SJSA1 (cell line): ENCODE data around the gene VMP1. TPM values are rescaled to one million over a fixed set of nuclear protein-coding genes. Genes with fewer than 3 reads are reported as not detected.
"Not testable (repeated sequence)": the region's sequence is repeated elsewhere in the genome, so short reads cannot be mapped to it uniquely, and the experiment has no call there.

Source experiments
- DNase-seq, 2 experiments: peaks; one replicate each; pipeline ENCODE4 v3.0.0-alpha.2; 2015 to 2020; ENCODE audit warnings: low spot score in 2 of 2, low read depth in 1 of 2
- H3K27ac ChIP-seq: fragments of 250-450 bp; sonication (Bioruptor Pico); 2 replicates; pipeline ENCODE4 v1.5.1; 2020; ENCODE audit warnings: mild to moderate bottlenecking, moderate library complexity
- H3K27me3 ChIP-seq: fragments of 250-450 bp; sonication (Bioruptor Pico); replicated peaks from 2 replicates; pipeline ENCODE4 v1.5.1; 2020; ENCODE audit warnings: mild to moderate bottlenecking, moderate library complexity
- H3K36me3 ChIP-seq: fragments of 250-450 bp; sonication (Bioruptor Pico); 2 replicates; pipeline ENCODE4 v1.5.1; 2020; ENCODE audit warnings: mild to moderate bottlenecking
- H3K4me1 ChIP-seq: fragments of 250-450 bp; sonication (Bioruptor Pico); replicated peaks from 2 replicates; pipeline ENCODE4 v1.6.1; 2021; ENCODE audit warnings: mild to moderate bottlenecking
- H3K4me3 ChIP-seq: fragments of 250-450 bp; sonication (Bioruptor Pico); 2 replicates; pipeline ENCODE4 v1.5.1; 2020; ENCODE audit warnings: mild to moderate bottlenecking
- H3K9me3 ChIP-seq: fragments of 250-450 bp; sonication (Bioruptor Pico); replicated peaks from 2 replicates; pipeline ENCODE4 v1.5.1; 2020; ENCODE audit warnings: mild to moderate bottlenecking
- total RNA-seq: library from RNA; depleted of rRNA; stranded (reverse); fragments of >200 nt; shearing (Covaris generic); gene quantifications from 2 replicates; pipeline ENCODE4 v1.2.3, GENCODE V29; 2014

Gene VMP1
- total RNA-seq, 1 experiment from 2014 or later, result 228 TPM

DNA sequence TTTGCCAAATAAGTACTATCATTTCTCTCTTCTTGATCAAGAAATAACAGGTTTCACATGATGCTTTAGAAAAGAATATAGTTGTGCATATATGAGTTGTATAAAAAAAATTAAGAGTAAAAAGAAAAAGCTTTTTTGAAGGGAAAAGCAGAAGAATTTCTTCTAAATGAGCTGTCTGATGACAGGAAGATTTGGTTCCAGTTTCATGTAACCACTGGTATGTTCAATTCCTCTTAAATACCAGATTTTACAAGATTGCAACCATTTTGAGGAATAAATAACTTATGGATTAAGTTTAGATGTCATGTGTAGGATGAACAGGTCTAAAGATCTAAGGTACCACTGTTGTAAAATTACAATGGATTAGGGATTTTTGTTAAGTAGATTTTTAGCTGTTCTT lies 45.0 kb downstream of the VMP1 start:
- peaks cover 7% of the 10 kb centered on the region for H3K36me3 ChIP-seq
- H3K27me3 ChIP-seq, result no peaks in the 10 kb centered on the region
- no peak overlapping the region for H3K4me3 ChIP-seq
- H3K27ac ChIP-seq, result no peak overlapping the region
- no peaks in the 10 kb centered on the region for H3K9me3 ChIP-seq
- DNase-seq, result no peak
- peaks cover 33% of the 10 kb centered on the region for H3K4me1 ChIP-seq

DNA sequence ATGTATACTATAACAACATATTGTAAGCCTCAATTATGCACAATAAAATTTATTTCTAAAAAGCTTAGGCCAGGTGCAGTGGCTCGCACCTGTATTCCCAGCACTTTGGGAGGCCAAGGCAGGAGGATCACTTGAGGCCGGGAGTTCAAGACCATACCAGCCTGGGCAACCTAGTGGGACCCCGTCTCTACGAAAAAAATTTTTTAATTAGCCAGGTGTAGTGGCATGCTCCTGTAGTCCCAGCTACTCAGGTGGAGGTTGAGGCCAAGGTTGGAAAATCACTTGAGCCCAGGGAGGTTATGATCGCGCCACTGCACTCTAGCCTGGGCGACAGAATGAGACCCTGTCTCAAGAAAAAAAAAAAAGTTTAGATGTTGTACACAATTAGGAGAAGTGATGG lies 45.5 kb downstream of the VMP1 start:
- no peaks in the 10 kb centered on the region for H3K9me3 ChIP-seq
- H3K27ac ChIP-seq, result no peak overlapping the region
- peaks cover 7% of the 10 kb centered on the region for H3K36me3 ChIP-seq
- H3K27me3 ChIP-seq, result no peaks in the 10 kb centered on the region
- no peak for DNase-seq
- peaks cover 34% of the 10 kb centered on the region for H3K4me1 ChIP-seq
- H3K4me3 ChIP-seq, result no peak overlapping the region

DNA sequence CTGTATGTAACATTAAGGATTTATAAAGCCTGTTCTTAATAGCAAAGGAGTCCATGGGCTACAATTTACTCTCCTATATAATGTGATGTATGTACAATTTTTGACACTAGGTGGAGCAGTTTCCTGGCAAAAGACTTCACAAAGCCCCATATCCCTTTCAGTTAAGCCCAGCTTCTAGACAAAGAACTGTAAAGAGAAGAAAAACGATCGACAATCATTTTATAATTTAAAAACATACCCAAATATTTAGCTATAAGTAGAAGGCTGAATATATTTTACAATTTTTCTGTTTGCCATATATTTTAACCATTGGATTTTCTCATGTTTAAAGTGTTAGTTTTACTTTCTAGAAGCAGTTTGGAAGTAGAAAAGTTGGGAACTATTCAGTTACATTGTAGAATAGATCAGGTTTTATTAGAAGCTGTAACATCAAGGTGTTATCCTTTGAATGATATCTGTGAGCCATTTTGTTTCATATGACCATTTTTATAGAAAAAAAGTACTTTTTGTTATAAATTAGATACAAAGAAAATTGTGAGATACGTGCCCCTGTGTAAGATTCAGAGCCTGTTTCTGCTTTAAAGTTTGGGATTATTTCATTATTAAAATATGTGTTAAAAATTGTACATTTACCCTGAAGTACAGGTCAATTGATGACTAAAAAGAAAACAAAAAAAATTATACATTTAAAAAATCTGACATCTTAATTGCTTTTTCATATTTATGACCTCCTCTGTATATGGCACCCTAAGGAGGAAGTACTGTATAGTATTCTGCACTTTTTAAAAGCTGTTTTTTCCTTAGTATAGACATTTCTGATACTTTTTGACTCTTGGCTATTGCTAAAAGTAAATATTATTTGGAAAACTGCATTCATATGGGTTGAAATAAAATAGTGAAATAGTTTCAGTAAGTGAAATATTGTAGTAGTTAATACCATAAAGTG lies 46.3 kb downstream of the VMP1 start:
- peak in 1 of 2 experiments; percentile 91 for DNase-seq
- Histone ChIP-seq H3K9me3 (no peaks in the 10 kb centered on the region), H3K4me1 (peaks cover 34% of the 10 kb centered on the region), H3K36me3 (peaks cover 10% of the 10 kb centered on the region), H3K27ac (peak overlapping the region; percentile 94), H3K27me3 (no peaks in the 10 kb centered on the region), H3K4me3 (no peak overlapping the region)

DNA sequence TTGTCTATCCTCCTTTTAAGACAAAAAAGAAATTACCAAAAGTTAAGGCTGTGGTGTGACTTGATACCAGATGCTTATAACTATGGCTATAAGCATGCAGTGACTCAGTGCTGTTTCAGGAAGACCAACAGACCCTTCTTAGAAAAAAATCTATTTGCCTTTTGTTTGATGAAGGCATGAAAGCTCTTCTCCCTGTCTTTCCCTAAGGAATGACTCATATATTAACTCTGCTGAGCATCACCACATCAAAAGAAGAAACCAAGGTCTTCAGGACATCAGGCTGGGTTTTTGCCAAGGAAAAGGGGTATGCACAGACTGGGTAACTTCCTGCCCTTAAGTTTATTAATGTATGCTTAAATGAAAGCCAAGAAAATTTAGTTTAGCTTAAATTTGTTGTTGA lies 47.1 kb downstream of the VMP1 start:
- peaks cover 34% of the 10 kb centered on the region for H3K4me1 ChIP-seq
- no peak overlapping the region for H3K4me3 ChIP-seq
- peaks cover 9% of the 10 kb centered on the region for H3K36me3 ChIP-seq
- H3K27me3 ChIP-seq, result no peaks in the 10 kb centered on the region
- peak overlapping the region; percentile 94 for H3K27ac ChIP-seq
- peak; percentile 90 to 97 for DNase-seq
- no peaks in the 10 kb centered on the region for H3K9me3 ChIP-seq

DNA sequence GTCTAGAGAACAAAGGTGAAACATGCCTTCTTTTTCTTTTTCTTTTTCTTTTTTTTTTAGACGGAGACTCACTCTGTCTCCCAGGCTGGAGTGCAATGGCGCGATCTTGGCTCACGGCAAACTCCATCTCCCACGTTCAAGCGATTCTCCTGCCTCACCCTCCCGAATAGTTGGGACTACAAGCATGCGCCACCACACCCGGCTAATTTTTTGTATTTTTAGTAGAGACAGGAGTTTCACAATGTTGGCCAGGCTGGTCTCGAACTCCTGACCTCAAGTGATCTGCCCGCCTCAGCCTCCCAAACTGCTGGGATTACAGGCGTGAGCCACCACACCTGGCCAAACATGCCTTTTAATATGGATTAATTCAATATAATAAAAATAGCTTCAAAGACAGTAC lies 47.6 kb downstream of the VMP1 start:
- H3K9me3 ChIP-seq, DNase-seq, H3K36me3 ChIP-seq, H3K4me3 ChIP-seq, H3K27me3 ChIP-seq: not testable (repeated sequence)
- Histone ChIP-seq H3K27ac (peak overlapping the region; percentile 94), H3K4me1 (peaks cover 34% of the 10 kb centered on the region)

DNA sequence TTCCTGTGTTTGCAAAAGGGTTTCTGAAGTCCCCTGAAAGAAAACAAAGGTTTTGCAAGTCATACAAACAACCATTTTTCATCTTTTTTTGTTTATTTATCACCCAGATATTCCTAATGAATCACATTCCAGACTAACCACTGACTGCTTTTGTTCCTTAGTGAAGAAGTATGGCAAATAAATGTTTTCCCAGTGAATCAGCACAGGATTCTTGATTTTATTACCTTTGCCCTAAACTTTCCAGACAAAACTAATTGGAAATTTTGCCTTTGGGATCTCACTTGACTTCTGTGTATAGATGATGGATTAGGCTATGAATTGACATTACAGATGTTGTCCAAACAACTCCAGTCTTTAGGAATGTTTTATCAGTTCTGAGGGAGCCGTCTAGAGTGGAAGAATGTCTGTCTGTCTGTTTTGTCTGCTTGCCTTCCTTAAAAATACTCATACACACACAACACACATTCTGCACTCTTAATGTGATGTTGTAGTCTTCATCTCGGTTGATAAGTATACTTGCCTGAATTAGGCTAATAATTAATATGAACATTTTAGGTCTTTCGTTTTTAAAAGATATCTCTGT lies 48.9 kb downstream of the VMP1 start:
- peak overlapping the region; percentile 94 for H3K27ac ChIP-seq
- no peaks in the 10 kb centered on the region for H3K27me3 ChIP-seq
- peak in 1 of 2 experiments; percentile 99 for DNase-seq
- no peak overlapping the region for H3K4me3 ChIP-seq
- H3K36me3 ChIP-seq, result peaks cover 7% of the 10 kb centered on the region
- H3K9me3 ChIP-seq, result no peaks in the 10 kb centered on the region
- peaks cover 41% of the 10 kb centered on the region for H3K4me1 ChIP-seq

DNA sequence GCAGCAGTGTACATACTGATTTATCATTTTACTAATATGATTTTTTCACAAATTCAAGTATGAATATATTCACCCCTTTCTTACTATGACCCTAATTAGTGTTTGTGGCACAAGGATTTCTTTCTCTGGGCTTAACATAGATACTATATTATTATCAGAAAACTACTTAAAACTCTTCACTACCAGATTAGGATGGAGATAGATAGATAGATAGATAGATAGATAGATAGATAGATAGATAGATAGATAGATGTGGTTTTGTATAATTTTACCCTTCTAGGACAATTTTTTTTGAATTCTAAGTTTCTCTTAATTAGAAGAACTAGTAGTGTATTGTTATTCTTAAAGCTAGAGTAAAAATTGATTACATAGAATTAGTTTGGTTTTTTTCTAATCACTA lies 49.6 kb downstream of the VMP1 start:
- H3K4me3 ChIP-seq, result no peak overlapping the region
- no peaks in the 10 kb centered on the region for H3K9me3 ChIP-seq
- no peak for DNase-seq
- peaks cover 48% of the 10 kb centered on the region for H3K4me1 ChIP-seq
- peak overlapping the region; percentile 94 for H3K27ac ChIP-seq
- H3K36me3 ChIP-seq, result peaks cover 7% of the 10 kb centered on the region
- H3K27me3 ChIP-seq, result no peaks in the 10 kb centered on the region

DNA sequence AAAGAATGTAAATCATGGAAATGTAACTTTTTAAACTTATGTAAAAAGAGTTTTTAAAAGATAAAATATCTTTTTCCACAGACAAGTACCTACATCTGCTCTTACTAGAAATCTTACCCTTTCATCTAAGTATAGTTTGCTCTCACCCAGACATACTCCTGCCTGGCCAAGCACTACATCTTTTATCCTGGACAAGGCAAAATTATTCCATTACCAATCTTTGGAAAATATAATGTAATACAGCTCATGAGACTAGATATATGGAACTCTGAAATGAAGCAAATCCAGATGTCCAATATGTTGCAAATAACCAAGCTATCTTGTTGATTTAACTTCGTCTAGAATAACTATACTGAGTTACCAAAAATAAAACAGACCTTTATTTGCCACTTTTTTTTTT lies 50.0 kb downstream of the VMP1 start:
- no peaks in the 10 kb centered on the region for H3K9me3 ChIP-seq
- H3K4me3 ChIP-seq, result no peak overlapping the region
- H3K4me1 ChIP-seq, result peaks cover 53% of the 10 kb centered on the region
- peak overlapping the region; percentile 94 for H3K27ac ChIP-seq
- DNase-seq, result no peak
- peaks cover 7% of the 10 kb centered on the region for H3K36me3 ChIP-seq
- H3K27me3 ChIP-seq, result no peaks in the 10 kb centered on the region

DNA sequence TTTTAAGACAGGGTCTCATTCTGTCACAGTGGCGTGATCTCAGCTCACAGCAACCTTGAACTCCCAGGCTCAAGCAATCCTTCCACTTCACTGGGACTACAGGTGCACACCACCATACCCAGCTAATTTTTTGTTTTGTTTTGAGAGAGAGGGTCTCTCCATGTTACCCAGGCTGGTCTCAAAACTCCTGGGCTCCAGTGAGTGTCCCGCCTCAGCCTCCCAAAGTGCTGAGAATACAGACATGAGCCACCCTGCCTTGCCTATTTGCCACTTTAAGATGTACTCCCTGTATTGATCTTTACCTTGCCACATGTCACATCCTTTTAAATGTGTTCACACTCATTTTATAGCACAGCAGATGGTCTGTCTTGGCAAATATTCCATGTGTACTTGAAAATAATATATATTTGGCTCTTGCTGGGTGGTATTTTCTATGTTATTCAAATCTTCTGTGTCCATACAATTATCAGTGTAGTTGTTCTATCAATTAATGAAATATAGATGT lies 50.5 kb downstream of the VMP1 start:
- Histone ChIP-seq H3K36me3 (peaks cover 7% of the 10 kb centered on the region), H3K27ac (no peak overlapping the region), H3K4me1 (peaks cover 57% of the 10 kb centered on the region), H3K4me3 (no peak overlapping the region), H3K27me3 (no peaks in the 10 kb centered on the region), H3K9me3 (no peaks in the 10 kb centered on the region)
- DNase-seq, result no peak

DNA sequence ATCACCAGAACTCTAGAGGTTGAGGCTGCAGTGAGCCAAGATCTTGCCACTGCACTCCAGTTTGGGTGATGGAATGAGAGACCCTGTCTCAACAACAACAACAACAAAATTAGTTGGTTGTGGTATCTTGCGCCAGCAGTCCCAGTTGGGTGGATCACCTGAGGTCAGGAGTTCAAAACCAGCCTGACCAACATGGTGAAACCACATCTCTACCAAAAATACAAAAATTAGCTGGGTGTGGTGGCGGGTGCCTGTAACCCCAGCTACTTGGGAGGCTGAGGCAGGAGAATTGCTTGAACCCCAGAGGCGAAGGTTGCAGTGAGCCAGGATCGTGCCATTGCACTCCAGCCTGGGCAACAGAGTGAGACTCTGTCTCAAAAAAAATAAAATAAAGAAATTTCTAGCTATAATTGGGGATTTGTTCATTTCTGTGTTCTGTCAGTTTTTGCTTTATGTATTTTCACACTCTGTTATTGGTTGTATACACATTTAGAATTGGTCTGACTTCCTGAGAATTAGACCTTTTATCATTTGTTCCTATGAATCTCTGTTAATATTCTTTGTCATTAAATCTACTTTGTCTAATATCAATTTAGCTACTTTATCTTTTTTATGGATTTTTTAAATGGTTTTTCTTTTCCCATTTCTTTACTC lies 51.7 kb downstream of the VMP1 start:
- H3K27ac ChIP-seq, H3K27me3 ChIP-seq, H3K4me3 ChIP-seq, H3K36me3 ChIP-seq, H3K9me3 ChIP-seq, DNase-seq: not testable (repeated sequence)
- H3K4me1 ChIP-seq, result peaks cover 63% of the 10 kb centered on the region

DNA sequence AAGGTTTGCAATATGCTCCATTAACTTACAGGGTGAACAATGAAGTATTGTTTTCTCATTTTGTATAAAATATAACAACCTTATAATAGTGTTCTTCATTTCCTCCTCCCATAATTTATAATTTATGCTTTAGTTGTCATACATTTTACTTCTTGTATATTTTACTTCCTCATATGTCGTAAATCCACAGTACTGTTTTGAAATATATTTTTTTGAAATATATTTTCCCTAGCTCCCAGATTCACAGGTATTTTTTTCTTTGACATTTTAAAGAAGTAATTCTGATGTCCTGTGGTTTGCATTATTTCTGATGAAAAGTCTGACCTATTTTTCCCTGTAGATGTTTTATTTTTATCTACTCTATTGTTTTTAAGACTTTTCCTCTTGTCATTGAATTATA lies 52.7 kb downstream of the VMP1 start:
- H3K4me1 ChIP-seq, result peaks cover 65% of the 10 kb centered on the region
- peaks cover 12% of the 10 kb centered on the region for H3K36me3 ChIP-seq
- no peak overlapping the region for H3K4me3 ChIP-seq
- H3K9me3 ChIP-seq, result no peaks in the 10 kb centered on the region
- no peak overlapping the region for H3K27ac ChIP-seq
- H3K27me3 ChIP-seq, result no peaks in the 10 kb centered on the region
- DNase-seq, result no peak

DNA sequence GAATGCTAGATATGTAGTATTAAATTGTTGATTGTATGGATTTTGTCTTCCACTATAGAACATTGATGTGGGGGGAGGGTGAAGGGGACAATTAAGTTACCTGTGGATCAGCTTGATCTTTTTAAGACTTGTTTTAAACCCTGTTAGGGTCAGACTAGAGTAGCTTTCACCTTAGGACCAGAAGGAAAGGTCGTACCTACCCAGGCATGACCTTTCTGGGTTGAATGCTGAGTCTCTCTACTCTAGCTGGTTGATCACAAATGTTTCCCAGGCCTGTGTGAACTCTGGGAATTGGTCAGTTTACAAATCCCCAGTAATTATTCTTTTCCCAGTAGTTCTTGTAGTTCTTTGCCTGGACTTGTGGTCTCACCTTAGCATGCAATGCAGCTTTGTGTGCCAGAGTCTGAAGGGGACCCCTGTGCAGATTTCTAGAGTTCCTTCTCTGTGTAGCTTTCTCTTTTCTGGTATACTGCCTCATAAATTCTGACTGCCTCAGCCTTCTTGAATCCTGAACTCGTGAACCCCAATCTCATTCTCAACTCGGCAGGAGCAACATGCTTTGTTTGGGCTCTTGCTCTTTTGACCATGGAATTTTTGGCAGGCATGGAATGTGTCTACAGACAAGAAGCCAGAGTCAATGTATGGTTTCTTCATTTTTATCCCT lies 54.1 kb downstream of the VMP1 start:
- H3K27me3 ChIP-seq, result no peaks in the 10 kb centered on the region

DNA sequence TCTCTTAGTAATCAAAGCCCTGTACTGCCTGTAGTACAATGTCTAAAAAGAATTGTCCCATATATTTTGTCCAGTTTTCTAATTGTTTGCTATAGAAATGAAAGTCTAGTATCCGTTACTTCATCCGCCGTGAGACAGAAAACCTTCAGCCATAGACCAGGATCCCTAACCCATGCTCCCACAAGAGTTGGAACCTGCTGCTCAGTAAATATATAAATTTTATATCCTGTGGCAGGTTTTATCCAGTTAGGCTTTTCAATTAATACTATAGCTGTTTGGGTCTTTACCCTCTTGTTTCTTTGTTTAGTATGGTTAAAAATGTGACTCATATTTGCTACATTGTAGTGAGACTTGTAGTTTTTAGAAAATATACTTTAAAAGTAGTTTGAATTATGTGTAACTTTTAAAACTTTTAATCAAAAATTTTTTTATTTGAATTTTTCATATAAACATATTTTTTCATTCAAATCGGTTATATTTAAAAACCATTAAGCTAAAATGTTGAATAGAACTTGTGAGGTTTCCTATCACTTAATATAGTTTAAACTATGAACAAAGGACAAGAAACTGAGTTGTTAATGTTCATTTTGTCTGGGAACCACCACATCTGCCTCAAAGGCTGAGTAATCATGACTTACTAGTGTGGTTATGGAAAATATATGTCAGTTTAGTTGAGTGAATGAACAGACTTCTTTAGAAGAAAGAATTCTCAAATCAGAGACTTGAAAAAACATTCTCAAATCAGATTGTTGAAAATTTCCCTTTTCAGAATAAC lies 54.8 kb downstream of the VMP1 start:
- no peaks in the 10 kb centered on the region for H3K27me3 ChIP-seq
- peak in 1 of 2 experiments; percentile 80 for DNase-seq
- peaks cover 61% of the 10 kb centered on the region for H3K4me1 ChIP-seq
- peaks cover 18% of the 10 kb centered on the region for H3K36me3 ChIP-seq
- peak overlapping the region; percentile 1; the same call in 1 of the 2 replicates for H3K4me3 ChIP-seq
- peak overlapping the region; percentile 89 for H3K27ac ChIP-seq
- no peaks in the 10 kb centered on the region for H3K9me3 ChIP-seq

More for the DNA sequence above, 54.1 kb downstream of the VMP1 start:
- H3K4me1 ChIP-seq, result peaks cover 61% of the 10 kb centered on the region
- H3K27ac ChIP-seq, result peak overlapping the region; percentile 89
- H3K9me3 ChIP-seq, result no peaks in the 10 kb centered on the region
- peak; percentile 75 to 89 for DNase-seq
- peaks cover 18% of the 10 kb centered on the region for H3K36me3 ChIP-seq
- H3K4me3 ChIP-seq, result peak overlapping the region; percentile 1; the same call in 1 of the 2 replicates
